Common myeloid progenitor, CD34-positive (primary cell): ENCODE measurements around the gene PCDHGB2.
"Not testable (repeated sequence)": the region's sequence is repeated elsewhere in the genome, so short reads cannot be mapped to it uniquely, and the experiment has no call there.

Source experiments
- CTCF ChIA-PET: fragments of 350-600 bp; sonication (Branson Sonifier 250); formaldehyde crosslinking; loops from one replicate; lab custom pipeline; 2021; ENCODE audit warnings: antibody characterized with exemption; lab: Charles Lee
- POLR2A ChIA-PET: fragments of 350-600 bp; sonication (Branson Sonifier 250); formaldehyde crosslinking; loops from one replicate; lab custom pipeline; 2021; ENCODE audit warnings: antibody characterized with exemption; lab: Charles Lee
- DNase-seq, 3 donors: peaks; one replicate each; pipeline versions ENCODE4 v3.0.0 to v3.0.0-alpha.2; 2013
- H3K27ac ChIP-seq, 2 experiments: 1 replicate in 1 of 2; 2 replicates in 1 of 2; pipeline ENCODE4 v1.7.0; 2013; ENCODE audit warnings: inconsistent platforms in 2 of 2, low read length in 2 of 2, mild to moderate bottlenecking in 2 of 2, low read depth in 1 of 2, moderate library complexity in 1 of 2; ENCODE audit not compliant: severe bottlenecking in 2 of 2, insufficient read depth in 1 of 2, poor library complexity in 1 of 2
- H3K27me3 ChIP-seq, 5 experiments: replicated peaks in 2 of 5; 1 replicate in 3 of 5; 2 replicates in 2 of 5; pipeline versions ENCODE4 v1.6.1 to v1.7.0; 2013; ENCODE audit warnings: low read length in 4 of 5, mild to moderate bottlenecking in 2 of 5, moderate library complexity in 2 of 5, inconsistent platforms in 1 of 5; ENCODE audit not compliant: insufficient read depth in 5 of 5, control insufficient read depth in 4 of 5
- H3K36me3 ChIP-seq, 4 experiments: 1 replicate in 2 of 4; 2 replicates in 2 of 4; pipeline versions ENCODE4 v1.6.1 to v1.7.0; 2013; ENCODE audit warnings: low read length in 3 of 4, control low read depth in 1 of 4, mild to moderate bottlenecking in 1 of 4; ENCODE audit not compliant: control insufficient read depth in 4 of 4, insufficient read depth in 4 of 4
- H3K4me1 ChIP-seq, 4 experiments: 1 replicate in 3 of 4; 2 replicates in 1 of 4; pipeline versions ENCODE4 v1.6.1 to v1.7.1; 2013; ENCODE audit warnings: low read length in 3 of 4, mild to moderate bottlenecking in 3 of 4, control low read depth in 1 of 4, inconsistent platforms in 1 of 4, moderate library complexity in 1 of 4; ENCODE audit not compliant: control insufficient read depth in 4 of 4, insufficient read depth in 4 of 4; ENCODE audit errors: control extremely low read depth in 1 of 4
- H3K4me3 ChIP-seq, 7 experiments: 1 replicate in 4 of 7; 2 replicates in 3 of 7; pipeline versions ENCODE4 v1.5.1 to v1.7.0; 2013; ENCODE audit warnings: mild to moderate bottlenecking in 7 of 7, low read length in 6 of 7, moderate library complexity in 6 of 7, inconsistent platforms in 2 of 7, low read depth in 2 of 7, control low read depth in 1 of 7; ENCODE audit not compliant: insufficient read depth in 4 of 7, control insufficient read depth in 1 of 7; ENCODE audit errors: extremely low read depth in 1 of 7
- H3K9me3 ChIP-seq, 5 experiments: 1 replicate in 4 of 5; 2 replicates in 1 of 5; pipeline versions ENCODE4 v1.6.1 to v1.7.1; 2013; ENCODE audit warnings: low read length in 4 of 5, mild to moderate bottlenecking in 2 of 5, inconsistent platforms in 1 of 5, low read depth in 1 of 5, moderate library complexity in 1 of 5; ENCODE audit not compliant: control insufficient read depth in 4 of 5, insufficient read depth in 2 of 5; ENCODE audit errors: control extremely low read depth in 1 of 5
- WGBS: methylation state at CpG from one replicate; pipeline ENCODE4 v1.1.5; 2013; ENCODE audit not compliant: insufficient coverage; 5-methylcytosine and 5-hydroxymethylcytosine counted together

Gene PCDHGB2

DNA sequence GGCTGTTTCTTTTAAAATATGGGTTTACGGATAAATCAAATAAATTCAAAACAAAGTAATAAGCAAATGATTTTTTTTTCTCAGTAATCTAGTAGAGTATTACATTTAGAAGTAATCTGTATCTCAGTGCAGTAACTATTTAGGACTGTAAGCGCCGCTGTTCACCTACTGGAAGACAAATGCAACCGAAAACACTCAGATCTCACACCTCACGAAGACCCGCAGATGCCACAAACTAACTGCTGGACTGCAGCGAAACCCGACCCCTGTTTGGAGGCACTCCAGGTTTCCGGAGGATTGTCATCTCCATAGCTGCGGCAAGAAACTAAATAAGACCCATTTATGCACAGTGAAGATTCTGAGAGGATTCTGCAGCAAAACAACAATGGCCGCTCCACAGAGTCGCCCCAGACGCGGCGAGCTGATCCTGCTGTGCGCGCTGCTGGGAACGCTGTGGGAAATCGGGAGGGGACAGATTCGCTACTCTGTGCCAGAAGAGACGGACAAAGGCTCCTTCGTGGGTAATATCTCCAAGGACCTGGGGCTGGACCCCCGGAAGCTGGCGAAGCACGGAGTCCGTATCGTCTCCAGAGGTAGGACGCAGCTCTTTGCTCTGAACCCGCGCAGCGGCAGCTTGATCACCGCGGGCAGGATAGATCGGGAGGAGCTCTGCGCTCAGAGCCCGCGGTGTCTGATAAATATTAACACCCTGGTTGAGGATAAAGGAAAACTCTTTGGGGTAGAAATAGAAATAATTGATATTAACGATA, 32.8 kb downstream of the PCDHGB2 start, which contains the start of gene PCDHGA8:
Gene PCDHGA8 (plus strand): TSS at position 205 of the 770 bp plus-strand sequence. CDS start 181 bp downstream, at position 386.
- H3K27me3 ChIP-seq: peaks cover 13 to 76% (median 37%) of the 10 kb centered on the region in 5 experiments
- H3K4me3 ChIP-seq: peak within 1 kb of the TSS in 1 of 7 experiments; percentile 28

DNA sequence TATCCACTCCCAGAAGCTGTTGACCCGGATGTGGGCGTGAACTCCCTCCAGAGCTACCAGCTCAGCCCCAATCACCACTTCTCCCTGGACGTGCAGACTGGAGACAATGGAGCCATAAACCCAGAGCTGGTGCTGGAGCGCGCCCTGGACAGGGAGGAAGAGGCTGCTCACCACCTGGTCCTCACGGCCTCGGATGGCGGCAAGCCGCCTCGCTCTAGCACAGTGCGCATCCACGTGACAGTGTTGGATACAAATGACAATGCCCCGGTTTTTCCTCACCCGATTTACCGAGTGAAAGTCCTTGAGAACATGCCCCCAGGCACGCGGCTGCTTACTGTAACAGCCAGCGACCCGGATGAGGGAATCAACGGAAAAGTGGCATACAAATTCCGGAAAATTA, 33.5 kb downstream of the PCDHGB2 start:
- Histone ChIP-seq H3K4me1 (no peaks in the 10 kb centered on the region), H3K9me3 (peaks cover 3 to 73% (median 52%) of the 10 kb centered on the region in 5 experiments), H3K36me3 (peaks cover 0 to 8% (median 0%) of the 10 kb centered on the region in 4 experiments), H3K27me3 (peaks cover 13 to 73% (median 35%) of the 10 kb centered on the region in 5 experiments), H3K4me3 (peak overlapping the region in 1 of 7 experiments; percentile 28), H3K27ac (no peak overlapping the region)
- POLR2A ChIA-PET: no interaction called here
- 30% methylated on average over 17 of the region's 21 CpGs for whole genome bisulfite sequencing
- no peak for DNase-seq
- CTCF ChIA-PET: interaction anchor here (1.3 kb wide), 1 partner anchor 165 kb away, joined by 4 read pairs; no protein-coding TSS in a partner anchor

More for the DNA sequence above, 32.8 kb downstream of the PCDHGB2 start, which contains the start of gene PCDHGA8:
- peaks cover 3 to 72% (median 55%) of the 10 kb centered on the region in 5 experiments for H3K9me3 ChIP-seq
- WGBS: 33% methylated on average over 35 of the region's 38 CpGs
- CTCF ChIA-PET: interaction anchor here (1.3 to 2.5 kb wide), 2 partner anchors 29 to 165 kb away, joined by 4 to 9 read pairs; partner anchors contain the start of gene PCDHGA11
- peaks cover 0 to 8% (median 0%) of the 10 kb centered on the region in 4 experiments for H3K36me3 ChIP-seq
- H3K4me1 ChIP-seq: no peaks in the 10 kb centered on the region
- H3K27ac ChIP-seq: no peak within 1 kb of the TSS
- peak in 2 of 3 donors; percentile 49 to 52 for DNase-seq
- POLR2A ChIA-PET: no interaction called here

DNA sequence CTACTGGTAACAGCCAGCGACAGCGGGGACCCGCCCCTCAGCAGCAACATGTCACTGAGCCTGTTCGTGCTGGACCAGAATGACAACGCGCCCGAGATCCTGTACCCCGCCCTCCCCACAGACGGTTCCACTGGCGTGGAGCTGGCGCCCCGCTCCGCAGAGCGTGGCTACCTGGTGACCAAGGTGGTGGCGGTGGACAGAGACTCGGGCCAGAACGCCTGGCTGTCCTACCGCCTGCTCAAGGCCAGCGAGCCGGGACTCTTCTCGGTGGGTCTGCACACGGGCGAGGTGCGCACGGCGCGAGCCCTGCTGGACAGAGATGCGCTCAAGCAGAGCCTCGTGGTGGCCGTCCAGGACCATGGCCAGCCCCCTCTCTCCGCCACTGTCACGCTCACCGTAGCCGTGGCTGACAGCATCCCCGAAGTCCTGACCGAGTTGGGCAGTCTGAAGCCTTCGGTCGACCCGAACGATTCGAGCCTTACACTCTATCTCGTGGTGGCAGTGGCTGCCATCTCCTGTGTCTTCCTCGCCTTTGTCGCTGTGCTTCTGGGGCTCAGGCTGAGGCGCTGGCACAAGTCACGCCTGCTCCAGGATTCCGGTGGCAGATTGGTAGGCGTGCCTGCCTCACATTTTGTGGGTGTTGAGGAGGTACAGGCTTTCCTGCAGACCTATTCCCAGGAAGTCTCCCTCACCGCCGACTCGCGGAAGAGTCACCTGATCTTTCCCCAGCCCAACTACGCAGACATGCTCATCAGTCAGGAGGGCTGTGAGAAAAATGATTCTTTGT, 34.8 kb downstream of the PCDHGB2 start:
- peaks cover 3 to 72% (median 52%) of the 10 kb centered on the region in 5 experiments for H3K9me3 ChIP-seq
- POLR2A ChIA-PET, H3K4me3 ChIP-seq, H3K36me3 ChIP-seq, H3K27ac ChIP-seq, H3K4me1 ChIP-seq, DNase-seq: not testable (repeated sequence)
- CTCF ChIA-PET: interaction anchor here (1.1 to 4.1 kb wide), 3 partner anchors 19 to 118 kb away, joined by 3 to 17 read pairs (median 9); partner anchors contain the start of genes PCDHGA10 and TAF7
- 32% methylated on average over 26 of the region's 53 CpGs for WGBS
- H3K27me3 ChIP-seq: peaks cover 12 to 73% (median 33%) of the 10 kb centered on the region in 5 experiments

DNA sequence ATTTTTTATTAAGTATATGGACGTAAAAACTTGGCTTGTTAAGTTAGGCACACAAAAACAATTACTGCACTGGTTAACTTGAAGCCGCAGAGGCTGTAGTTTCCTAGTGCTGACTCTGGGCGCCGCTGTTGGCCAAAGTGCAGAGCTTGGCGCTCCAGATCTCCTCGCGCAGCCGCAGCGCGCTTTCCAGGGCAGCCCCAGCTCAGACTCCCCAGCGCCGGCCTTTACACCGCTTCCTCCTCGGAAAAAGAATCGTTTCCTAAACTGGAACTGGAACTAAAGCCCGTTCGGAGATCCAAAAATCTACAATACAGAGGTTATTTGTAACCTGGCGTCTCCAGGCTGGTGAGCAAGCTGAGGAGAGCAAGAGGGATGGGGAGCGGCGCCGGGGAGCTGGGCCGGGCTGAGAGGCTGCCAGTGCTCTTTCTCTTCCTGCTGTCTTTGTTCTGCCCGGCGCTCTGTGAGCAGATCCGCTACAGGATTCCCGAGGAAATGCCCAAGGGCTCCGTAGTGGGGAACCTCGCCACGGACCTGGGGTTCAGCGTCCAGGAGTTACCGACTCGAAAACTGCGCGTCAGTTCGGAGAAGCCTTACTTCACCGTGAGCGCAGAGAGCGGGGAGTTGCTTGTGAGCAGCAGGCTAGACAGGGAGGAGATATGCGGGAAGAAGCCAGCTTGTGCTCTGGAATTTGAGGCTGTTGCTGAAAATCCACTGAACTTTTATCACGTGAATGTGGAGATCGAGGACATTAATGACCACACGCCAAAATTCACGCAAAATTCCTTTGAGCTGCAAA, 38.2 kb downstream of the PCDHGB2 start, which contains the start of gene PCDHGB5:
Gene PCDHGB5 (plus strand): TSS at position 192 of the 796 bp plus-strand sequence. CDS start 181 bp downstream, at position 373.
- H3K4me1 ChIP-seq, POLR2A ChIA-PET, H3K27ac ChIP-seq, H3K36me3 ChIP-seq: not testable (repeated sequence)
- 4% methylated on average over 9 of the region's 43 CpGs for WGBS
- peaks cover 22 to 70% (median 31%) of the 10 kb centered on the region in 5 experiments for H3K27me3 ChIP-seq
- peak; percentile 43 to 81 (median 79) for DNase-seq
- CTCF ChIA-PET: interaction anchor here (0.6 to 4.1 kb wide), 14 partner anchors 9 to 166 kb away, joined by 3 to 20 read pairs (median 4); partner anchors contain the start of genes PCDHGA10, PCDHGA11, PCDHGB3 and PCDHGB6
- H3K4me3 ChIP-seq: peak within 1 kb of the TSS in 5 of 7 experiments; percentile 29 to 71 (median 48)
- peaks cover 8 to 69% (median 52%) of the 10 kb centered on the region in 5 experiments for H3K9me3 ChIP-seq

DNA sequence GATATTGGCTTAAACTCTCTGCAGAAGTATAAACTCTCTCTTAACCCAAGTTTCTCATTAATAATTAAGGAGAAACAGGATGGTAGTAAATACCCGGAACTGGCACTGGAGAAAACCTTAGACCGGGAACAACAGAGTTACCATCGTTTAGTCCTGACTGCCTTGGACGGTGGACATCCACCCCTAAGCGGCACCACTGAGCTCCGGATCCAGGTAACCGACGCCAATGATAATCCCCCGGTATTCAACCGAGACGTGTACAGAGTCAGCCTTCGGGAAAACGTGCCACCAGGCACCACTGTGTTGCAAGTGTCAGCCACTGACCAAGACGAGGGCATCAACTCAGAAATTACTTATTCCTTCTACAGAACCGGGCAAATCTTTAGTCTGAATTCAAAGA, 38.8 kb downstream of the PCDHGB2 start:
- no peak for DNase-seq
- H3K27ac ChIP-seq: no peak overlapping the region
- H3K9me3 ChIP-seq: peaks cover 8 to 69% (median 52%) of the 10 kb centered on the region in 5 experiments
- H3K27me3 ChIP-seq: peaks cover 24 to 70% (median 28%) of the 10 kb centered on the region in 5 experiments
- H3K36me3 ChIP-seq: no peaks in the 10 kb centered on the region
- no peaks in the 10 kb centered on the region for H3K4me1 ChIP-seq
- CTCF ChIA-PET: interaction anchor here (0.6 to 4.1 kb wide), 6 partner anchors 8 to 164 kb away, joined by 3 to 20 read pairs (median 10); partner anchors contain the start of genes PCDHGA10, PCDHGA11, PCDHGB3 and PCDHGB6
- WGBS: 27% methylated on average over 14 of the region's 15 CpGs
- H3K4me3 ChIP-seq: peak overlapping the region in 1 of 7 experiments; percentile 28
- POLR2A ChIA-PET: no interaction called here
